Fibroblast of mammary gland (primary cell): ENCODE results near the gene CAMK2D.

Source experiments
- DNase-seq: peaks from one replicate; pipeline ENCODE4 v3.0.0-alpha.2; 2010; ENCODE audit warnings: low read depth
- H3K4me3 ChIP-seq: 2 replicates; pipeline ENCODE4 v1.5.1; 2011; ENCODE audit warnings: low read depth, mild to moderate bottlenecking, low read length, moderate library complexity; ENCODE audit not compliant: control insufficient read depth
- CTCF ChIP-seq: conservative IDR thresholded peaks from 2 replicates; pipeline ENCODE4 v1.5.1; 2011; ENCODE audit warnings: low read depth, low read length, inconsistent platforms; ENCODE audit not compliant: control insufficient read depth, insufficient read depth

The CAMK2D gene

GRCh38 chr4:113499696-113500095 is 261.8 kb downstream of the CAMK2D start:
- TF ChIP-seq CTCF: no peak
- no peak overlapping the region for H3K4me3 ChIP-seq
- DNase-seq: peak; percentile 84

- no peak for TF ChIP-seq CTCF
- no peak overlapping the region for H3K4me3 ChIP-seq
- no peak for DNase-seq
These were observed 262.4 kb downstream of the CAMK2D start for GRCh38 chr4:113499166-113499565.

- no peak for TF ChIP-seq CTCF
- DNase-seq: no peak
- H3K4me3 ChIP-seq: no peak overlapping the region
These were observed 264.2 kb downstream of the CAMK2D start for GRCh38 chr4:113497154-113497884.

- DNase-seq: peak; percentile 12
- no peak overlapping the region for H3K4me3 ChIP-seq
- no peak for TF ChIP-seq CTCF
These were observed 264.8 kb downstream of the CAMK2D start for GRCh38 chr4:113496698-113497097.

- no peak overlapping the region for H3K4me3 ChIP-seq
- TF ChIP-seq CTCF: no peak
- DNase-seq: no peak
These were observed 265.7 kb downstream of the CAMK2D start for GRCh38 chr4:113495790-113496189.

- TF ChIP-seq CTCF: no peak
- no peak for DNase-seq
- no peak overlapping the region for H3K4me3 ChIP-seq
These were observed 278.4 kb downstream of the CAMK2D start for GRCh38 chr4:113483131-113483530.
